ENCODE data around the gene GDPD3. TPM values are rescaled to one million over a fixed set of nuclear protein-coding genes. Genes with fewer than 3 reads are reported as not detected.

Gene GDPD3
- total RNA-seq, 1 donor from 2014 or later: 1.8 TPM

DNA sequence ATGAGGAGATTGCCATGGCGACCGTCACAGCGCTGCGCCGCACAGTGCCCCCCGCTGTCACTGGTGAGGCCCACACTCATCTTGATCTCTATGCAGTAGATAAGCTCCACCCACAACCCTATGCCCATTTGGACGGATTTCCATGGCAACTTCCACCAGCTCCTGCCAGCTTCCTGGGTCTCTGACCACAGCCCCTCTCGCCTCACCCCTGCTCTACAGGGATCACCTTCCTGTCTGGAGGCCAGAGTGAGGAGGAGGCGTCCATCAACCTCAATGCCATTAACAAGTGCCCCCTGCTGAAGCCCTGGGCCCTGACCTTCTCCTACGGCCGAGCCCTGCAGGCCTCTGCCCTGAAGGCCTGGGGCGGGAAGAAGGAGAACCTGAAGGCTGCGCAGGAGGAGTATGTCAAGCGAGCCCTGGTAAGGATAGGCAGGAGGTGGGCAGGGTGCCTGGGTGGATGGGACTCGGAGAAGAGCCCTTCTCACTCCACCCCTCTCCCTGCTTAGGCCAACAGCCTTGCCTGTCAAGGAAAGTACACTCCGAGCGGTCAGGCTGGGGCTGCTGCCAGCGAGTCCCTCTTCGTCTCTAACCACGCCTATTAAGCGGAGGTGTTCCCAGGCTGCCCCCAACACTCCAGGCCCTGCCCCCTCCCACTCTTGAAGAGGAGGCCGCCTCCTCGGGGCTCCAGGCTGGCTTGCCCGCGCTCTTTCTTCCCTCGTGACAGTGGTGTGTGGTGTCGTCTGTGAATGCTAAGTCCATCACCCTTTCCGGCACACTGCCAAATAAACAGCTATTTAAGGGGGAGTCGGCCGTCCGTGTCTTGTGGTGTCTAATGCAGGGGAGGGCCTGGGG is 43.5 kb downstream of the GDPD3 start:
- Mint-ChIP-seq H3K36me3 (ENCODE audit: low read depth, unreplicated experiment) (peaks cover 40% of the 10 kb centered on the region), H3K4me3 (ENCODE audit: unreplicated experiment) (peak overlapping the region; percentile 98), H3K9me3 (ENCODE audit: unreplicated experiment) (no peaks in the 10 kb centered on the region), H3K27me3 (ENCODE audit: low read depth, unreplicated experiment) (no peaks in the 10 kb centered on the region), H3K4me1 (ENCODE audit: low read depth, unreplicated experiment) (peaks cover 37% of the 10 kb centered on the region), H3K27ac (ENCODE audit: unreplicated experiment) (no peak overlapping the region)
- H3K9ac ChIP-seq (ENCODE audit: low read length): peak overlapping the region; percentile 41
- peak overlapping the region; percentile 18 for H3K27ac ChIP-seq (ENCODE audit: low read depth, low read length)
- no peaks in the 10 kb centered on the region for H3K27me3 ChIP-seq (ENCODE audit: insufficient read depth, low read length)
- FAIRE-seq: no peak
- peaks cover 39% of the 10 kb centered on the region for H3K36me3 ChIP-seq (ENCODE audit: insufficient read depth, low read length)
- DNase-seq (ENCODE audit: low read depth): peak; percentile 36
- no peak overlapping the region for H2AFZ ChIP-seq (ENCODE audit: low read depth, low read length)
- peaks cover 40% of the 10 kb centered on the region for H3K4me1 ChIP-seq (ENCODE audit: insufficient read depth, low read length)
- TF ChIP-seq, protein P1, sequence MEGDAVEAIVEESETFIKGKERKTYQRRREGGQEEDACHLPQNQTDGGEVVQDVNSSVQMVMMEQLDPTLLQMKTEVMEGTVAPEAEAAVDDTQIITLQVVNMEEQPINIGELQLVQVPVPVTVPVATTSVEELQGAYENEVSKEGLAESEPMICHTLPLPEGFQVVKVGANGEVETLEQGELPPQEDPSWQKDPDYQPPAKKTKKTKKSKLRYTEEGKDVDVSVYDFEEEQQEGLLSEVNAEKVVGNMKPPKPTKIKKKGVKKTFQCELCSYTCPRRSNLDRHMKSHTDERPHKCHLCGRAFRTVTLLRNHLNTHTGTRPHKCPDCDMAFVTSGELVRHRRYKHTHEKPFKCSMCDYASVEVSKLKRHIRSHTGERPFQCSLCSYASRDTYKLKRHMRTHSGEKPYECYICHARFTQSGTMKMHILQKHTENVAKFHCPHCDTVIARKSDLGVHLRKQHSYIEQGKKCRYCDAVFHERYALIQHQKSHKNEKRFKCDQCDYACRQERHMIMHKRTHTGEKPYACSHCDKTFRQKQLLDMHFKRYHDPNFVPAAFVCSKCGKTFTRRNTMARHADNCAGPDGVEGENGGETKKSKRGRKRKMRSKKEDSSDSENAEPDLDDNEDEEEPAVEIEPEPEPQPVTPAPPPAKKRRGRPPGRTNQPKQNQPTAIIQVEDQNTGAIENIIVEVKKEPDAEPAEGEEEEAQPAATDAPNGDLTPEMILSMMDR (IDR thresholded peaks at IDR 0.05; ENCODE audit: insufficient read depth, low read depth, low read length): no peak
- no peak for TF ChIP-seq EZH2 (IDR thresholded peaks at IDR 0.05; ENCODE audit: insufficient read depth, low read length)
- H4K20me1 ChIP-seq (ENCODE audit: insufficient read depth, low read length): peaks cover 63% of the 10 kb centered on the region
- peak overlapping the region; percentile 78 for H3K4me2 ChIP-seq (ENCODE audit: low read length)
- H3K79me2 ChIP-seq (ENCODE audit: insufficient read depth, low read length): peaks cover 64% of the 10 kb centered on the region
- H3K9me3 ChIP-seq (ENCODE audit: insufficient read depth, low read depth, low read length): no peaks in the 10 kb centered on the region
- H3K4me3 ChIP-seq (ENCODE audit: insufficient read depth, low read depth, low read length): no peak overlapping the region

DNA sequence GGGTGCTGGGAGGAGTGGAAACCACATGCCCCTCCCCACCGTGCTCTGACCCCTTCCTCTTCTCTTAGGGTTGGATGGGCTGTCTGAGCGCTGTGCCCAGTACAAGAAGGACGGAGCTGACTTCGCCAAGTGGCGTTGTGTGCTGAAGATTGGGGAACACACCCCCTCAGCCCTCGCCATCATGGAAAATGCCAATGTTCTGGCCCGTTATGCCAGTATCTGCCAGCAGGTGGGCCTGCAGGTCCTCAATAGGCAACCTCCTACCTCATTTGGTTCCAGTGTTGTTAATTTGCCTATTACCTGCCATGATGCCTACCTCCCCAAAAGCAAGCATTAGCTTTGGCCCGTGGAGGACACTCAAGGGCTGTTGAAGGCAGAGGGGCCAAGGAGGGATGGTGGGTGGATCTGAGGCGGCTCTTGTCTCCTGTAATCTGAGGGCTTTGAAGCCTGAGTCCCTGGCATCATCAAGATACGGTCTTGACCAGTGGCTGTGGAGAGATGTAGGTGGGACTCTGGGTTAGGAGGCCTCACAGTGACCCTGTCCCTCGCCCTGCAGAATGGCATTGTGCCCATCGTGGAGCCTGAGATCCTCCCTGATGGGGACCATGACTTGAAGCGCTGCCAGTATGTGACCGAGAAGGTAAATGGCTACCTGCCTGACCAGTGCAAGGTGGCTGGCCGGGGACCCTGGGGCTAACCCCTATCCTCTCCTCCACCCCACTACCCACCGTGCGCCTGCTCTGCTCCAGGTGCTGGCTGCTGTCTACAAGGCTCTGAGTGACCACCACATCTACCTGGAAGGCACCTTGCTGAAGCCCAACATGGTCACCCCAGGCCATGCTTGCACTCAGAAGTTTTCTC is 44.4 kb downstream of the GDPD3 start:
- Mint-ChIP-seq H3K36me3 (ENCODE audit: low read depth, unreplicated experiment) (peaks cover 40% of the 10 kb centered on the region), H3K27ac (ENCODE audit: unreplicated experiment) (peak overlapping the region; percentile 87), H3K4me1 (ENCODE audit: low read depth, unreplicated experiment) (peaks cover 36% of the 10 kb centered on the region), H3K9me3 (ENCODE audit: unreplicated experiment) (no peaks in the 10 kb centered on the region), H3K4me3 (ENCODE audit: unreplicated experiment) (peak overlapping the region; percentile 98), H3K27me3 (ENCODE audit: low read depth, unreplicated experiment) (no peaks in the 10 kb centered on the region)
- peaks cover 48% of the 10 kb centered on the region for H3K4me1 ChIP-seq (ENCODE audit: insufficient read depth, low read length)
- no peak overlapping the region for H2AFZ ChIP-seq (ENCODE audit: low read depth, low read length)
- TF ChIP-seq, protein P1 (IDR thresholded peaks at IDR 0.05; ENCODE audit: insufficient read depth, low read depth, low read length): peak; percentile 54
- TF ChIP-seq EZH2 (IDR thresholded peaks at IDR 0.05; ENCODE audit: insufficient read depth, low read length): no peak
- H3K79me2 ChIP-seq (ENCODE audit: insufficient read depth, low read length): peaks cover 64% of the 10 kb centered on the region
- FAIRE-seq (no peak), DNase-seq (ENCODE audit: low read depth) (no peak)
- peaks cover 63% of the 10 kb centered on the region for H4K20me1 ChIP-seq (ENCODE audit: insufficient read depth, low read length)
- peaks cover 39% of the 10 kb centered on the region for H3K36me3 ChIP-seq (ENCODE audit: insufficient read depth, low read length)
- peak overlapping the region; percentile 78 for H3K4me2 ChIP-seq (ENCODE audit: low read length)
- H3K9ac ChIP-seq (ENCODE audit: low read length): peak overlapping the region; percentile 33
- no peaks in the 10 kb centered on the region for H3K9me3 ChIP-seq (ENCODE audit: insufficient read depth, low read depth, low read length)
- no peak overlapping the region for H3K27ac ChIP-seq (ENCODE audit: low read depth, low read length)
- no peak overlapping the region for H3K4me3 ChIP-seq (ENCODE audit: insufficient read depth, low read depth, low read length)
- no peaks in the 10 kb centered on the region for H3K27me3 ChIP-seq (ENCODE audit: insufficient read depth, low read length)
